Gastroesophageal sphincter (tissue), 4 donors: Measurements from ENCODE around the gene NDUFAB1. TPM values are rescaled to one million over a fixed set of nuclear protein-coding genes. Genes with fewer than 3 reads are reported as not detected.
"Not testable (repeated sequence)": the region's sequence is repeated elsewhere in the genome, so short reads cannot be mapped to it uniquely, and the experiment has no call there.

Source experiments
- ATAC-seq: fragments of 150-250 bp; one replicate; pipeline ENCODE4 v1.9.1; 2016; ENCODE audit warnings: mild to moderate bottlenecking, moderate library complexity
- H3K27ac ChIP-seq, 4 donors: fragments of 200-600 bp; sonication (generic) in 3 of 4; 1 replicate in 3 of 4; 2 replicates in 1 of 4; pipeline ENCODE4 v1.5.1; 2016 to 2019
- H3K27me3 ChIP-seq: fragments of 200-600 bp; sonication (generic); one replicate; pipeline ENCODE4 v1.5.1; 2019
- H3K36me3 ChIP-seq, 2 donors: fragments of 200-600 bp; sonication (generic); one replicate each; pipeline ENCODE4 v1.5.1; 2019; ENCODE audit warnings: control low read depth in 1 of 2
- H3K4me1 ChIP-seq, 3 donors: fragments of 200-600 bp; sonication (generic); 1 replicate in 2 of 3; 2 replicates in 1 of 3; pipeline ENCODE4 v1.5.1; 2016 to 2019; ENCODE audit warnings: control low read depth in 2 of 3
- H3K4me3 ChIP-seq, 2 donors: fragments of 200-600 bp; sonication (generic); one replicate each; pipeline ENCODE4 v1.5.1; 2019; ENCODE audit warnings: mild to moderate bottlenecking in 1 of 2, moderate library complexity in 1 of 2
- H3K9me3 ChIP-seq, 3 donors: fragments of 200-600 bp; sonication (generic); one replicate each; pipeline ENCODE4 v1.5.1; 2017 to 2019; ENCODE audit warnings: control low read depth in 2 of 3
- CTCF ChIP-seq, 4 experiments: fragments of 200-600 bp in 2 of 4; fragments of 450-650 bp in 2 of 4; sonication (generic) in 1 of 4; IDR thresholded peaks; one replicate each; pipeline ENCODE4 v1.5.1; 2017 to 2019; ENCODE audit warnings: antibody characterized with exemption in 4 of 4, mild to moderate bottlenecking in 2 of 4, moderate library complexity in 2 of 4
- EP300 ChIP-seq: sonication (generic); formaldehyde crosslinking; IDR thresholded peaks from one replicate; pipeline ENCODE4 v1.6.1; 2017; ENCODE audit warnings: antibody characterized with exemption, mild to moderate bottlenecking
- POLR2A ChIP-seq, 2 donors: fragments of 450-650 bp; IDR thresholded peaks; one replicate each; pipeline ENCODE4 v1.6.1; 2017; ENCODE audit warnings: antibody characterized with exemption in 2 of 2, mild to moderate bottlenecking in 2 of 2, moderate library complexity in 1 of 2
- POLR2AphosphoS5 ChIP-seq: sonication (generic); formaldehyde crosslinking; IDR thresholded peaks from one replicate; pipeline ENCODE4 v1.6.1; 2017; ENCODE audit warnings: antibody characterized with exemption
- WGBS, 2 donors: methylation state at CpG; one replicate each; pipeline ENCODE4 v1.1.5; 2018; ENCODE audit warnings: low coverage in 1 of 2; 5-methylcytosine and 5-hydroxymethylcytosine counted together
- total RNA-seq, 4 donors: library from RNA; depleted of rRNA; stranded (reverse); fragments of >200 nt; gene quantifications; one replicate each; pipeline ENCODE4 v1.1.0, GENCODE V29; 2016

NDUFAB1 gene
- total RNA-seq, 4 donors from 2014 or later, result 75.2 to 106 (median 92.4) TPM

DNA sequence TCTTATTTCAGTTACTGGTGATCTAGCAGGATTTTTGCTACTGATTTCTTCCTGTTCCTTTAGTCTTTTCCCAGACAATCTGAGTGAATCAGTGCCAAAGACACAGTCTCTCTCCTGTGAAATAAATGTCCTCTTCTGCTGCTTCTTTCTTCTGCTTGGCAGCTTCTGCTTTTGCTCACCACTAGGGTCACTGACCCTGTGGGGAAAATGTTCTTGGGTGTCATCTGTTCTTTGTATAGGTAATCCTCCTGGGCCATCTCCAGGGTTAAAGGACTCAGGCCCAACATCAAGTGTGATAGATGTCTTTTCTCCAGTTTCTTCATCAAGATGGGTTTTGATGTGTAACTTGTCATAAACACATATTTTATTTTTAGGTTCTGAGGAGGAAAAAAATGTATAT is 39.8 kb upstream of the NDUFAB1 start:
- TF ChIP-seq CTCF (IDR thresholded peaks at IDR 0.05) (no peak), POLR2A (IDR thresholded peaks at IDR 0.05) (no peak), EP300 (no peak), POLR2AphosphoS5 (no peak)
- Histone ChIP-seq H3K4me3 (no peak overlapping the region), H3K9me3 (no peaks in the 10 kb centered on the region), H3K27ac (no peak overlapping the region), H3K27me3 (no peaks in the 10 kb centered on the region), H3K36me3 (peaks cover 0 to 63% of the 10 kb centered on the region in 2 donors), H3K4me1 (peaks cover 0 to 21% (median 8%) of the 10 kb centered on the region in 3 donors)
- ATAC-seq, result no peak

- 89 to 90% methylated on average over 4 of the region's 4 CpGs for WGBS, 2 donors
- H3K36me3 ChIP-seq, result peaks cover 0 to 71% of the 10 kb centered on the region in 2 donors
- ATAC-seq, result no peak
Observed at GRCh38 chr16:23634461-23635036, 38.4 kb upstream of the NDUFAB1 start.

GRCh38 chr16:23631874-23632273 is 35.8 kb upstream of the NDUFAB1 start:
- WGBS, 2 donors, result 93 to 100% methylated on average over 2 of the region's 3 CpGs
- H3K4me3 ChIP-seq, H3K27ac ChIP-seq, ATAC-seq, H3K9me3 ChIP-seq, H3K27me3 ChIP-seq, H3K4me1 ChIP-seq: not testable (repeated sequence)
- peaks cover 0 to 83% of the 10 kb centered on the region in 2 donors for H3K36me3 ChIP-seq

More at GRCh38 chr16:23634461-23635036, 38.4 kb upstream of the NDUFAB1 start:
- Histone ChIP-seq H3K27ac (no peak overlapping the region), H3K4me3 (no peak overlapping the region), H3K9me3 (no peaks in the 10 kb centered on the region), H3K27me3 (no peaks in the 10 kb centered on the region), H3K4me1 (peaks cover 0 to 9% (median 0%) of the 10 kb centered on the region in 3 donors)
- TF ChIP-seq POLR2A (IDR thresholded peaks at IDR 0.05), result no peak
- TF ChIP-seq POLR2AphosphoS5, result no peak
- no peak for TF ChIP-seq CTCF (IDR thresholded peaks at IDR 0.05)
- no peak for TF ChIP-seq EP300

DNA sequence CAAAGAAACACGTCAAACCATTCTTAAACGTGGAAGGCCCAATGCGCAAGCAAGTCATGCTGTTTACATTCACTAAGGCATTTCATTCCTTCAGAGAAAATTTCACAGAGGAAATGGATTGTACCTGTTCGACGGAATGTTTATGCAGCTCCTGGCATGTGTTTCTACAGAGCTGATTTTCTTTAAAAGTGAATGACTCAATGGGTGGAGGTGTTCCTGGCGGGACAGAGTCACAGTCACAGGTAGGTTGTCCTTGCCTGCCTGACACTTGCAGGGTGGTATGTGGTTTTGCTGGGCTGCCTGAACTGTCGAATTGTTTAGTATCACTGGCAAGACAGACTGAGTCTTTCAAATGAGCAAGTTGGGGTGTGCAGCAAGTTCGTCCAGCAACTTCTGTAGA is 33.4 kb upstream of the NDUFAB1 start:
- no peak overlapping the region for H3K27ac ChIP-seq
- no peaks in the 10 kb centered on the region for H3K9me3 ChIP-seq
- no peak for ATAC-seq
- H3K27me3 ChIP-seq, result no peaks in the 10 kb centered on the region
- TF ChIP-seq POLR2AphosphoS5 (no peak), CTCF (IDR thresholded peaks at IDR 0.05) (no peak), EP300 (no peak), POLR2A (IDR thresholded peaks at IDR 0.05) (no peak)
- H3K4me1 ChIP-seq, result no peaks in the 10 kb centered on the region
- H3K36me3 ChIP-seq, result peaks cover 0 to 84% of the 10 kb centered on the region in 2 donors
- no peak overlapping the region for H3K4me3 ChIP-seq
- 88 to 90% methylated on average over 7 of the region's 8 CpGs for WGBS, 2 donors

- ATAC-seq, result no peak
- H3K36me3 ChIP-seq, result peaks cover 0 to 97% of the 10 kb centered on the region in 2 donors
- TF ChIP-seq POLR2A (IDR thresholded peaks at IDR 0.05) (no peak), EP300 (no peak), CTCF (IDR thresholded peaks at IDR 0.05) (no peak), POLR2AphosphoS5 (no peak)
Observed at GRCh38 chr16:23624092-23624491, 28.0 kb upstream of the NDUFAB1 start.

More at GRCh38 chr16:23624092-23624491, 28.0 kb upstream of the NDUFAB1 start:
- Histone ChIP-seq H3K27me3 (no peaks in the 10 kb centered on the region), H3K27ac (no peak overlapping the region), H3K9me3 (no peaks in the 10 kb centered on the region), H3K4me1 (no peaks in the 10 kb centered on the region), H3K4me3 (no peak overlapping the region)
